ENCODE data around the gene H2BW1.
"Not testable (repeated sequence)": the region's sequence is repeated elsewhere in the genome, so short reads cannot be mapped to it uniquely, and the experiment has no call there.

The H2BW1 gene

DNA sequence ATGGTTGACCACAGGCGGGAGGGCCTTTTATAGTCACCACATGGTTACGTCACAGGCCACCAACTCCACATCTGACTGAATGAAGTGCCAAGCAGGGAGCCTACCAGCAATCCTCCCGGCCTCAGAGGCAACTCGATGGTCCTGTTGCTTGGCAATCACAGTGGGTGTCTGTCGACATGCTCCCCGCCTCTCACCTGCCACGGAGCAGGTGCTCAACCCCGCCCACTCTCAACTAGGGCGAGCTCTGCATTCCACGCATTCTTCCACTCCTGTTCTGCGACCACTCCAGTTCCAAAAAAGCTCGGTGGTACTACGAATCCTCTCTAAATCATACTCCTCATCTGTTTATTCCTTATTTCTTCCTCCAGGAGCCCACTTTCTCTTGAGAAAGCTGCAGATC, 30.0 kb downstream of the H2BW1 start:
- H3K27ac ChIP-seq (ENCODE audit: low read length); H3K4me3 ChIP-seq (ENCODE audit: low read length); H3K27me3 ChIP-seq (ENCODE audit: control insufficient read depth, insufficient read depth, low read length); H3K9me3 ChIP-seq (ENCODE audit: control insufficient read depth, low read depth, low read length); H3K36me3 ChIP-seq (ENCODE audit: control insufficient read depth, low read depth, low read length); H3K4me1 ChIP-seq (ENCODE audit: control insufficient read depth, low read depth, low read length); H3K9ac ChIP-seq (ENCODE audit: low read length): not testable (repeated sequence)

DNA sequence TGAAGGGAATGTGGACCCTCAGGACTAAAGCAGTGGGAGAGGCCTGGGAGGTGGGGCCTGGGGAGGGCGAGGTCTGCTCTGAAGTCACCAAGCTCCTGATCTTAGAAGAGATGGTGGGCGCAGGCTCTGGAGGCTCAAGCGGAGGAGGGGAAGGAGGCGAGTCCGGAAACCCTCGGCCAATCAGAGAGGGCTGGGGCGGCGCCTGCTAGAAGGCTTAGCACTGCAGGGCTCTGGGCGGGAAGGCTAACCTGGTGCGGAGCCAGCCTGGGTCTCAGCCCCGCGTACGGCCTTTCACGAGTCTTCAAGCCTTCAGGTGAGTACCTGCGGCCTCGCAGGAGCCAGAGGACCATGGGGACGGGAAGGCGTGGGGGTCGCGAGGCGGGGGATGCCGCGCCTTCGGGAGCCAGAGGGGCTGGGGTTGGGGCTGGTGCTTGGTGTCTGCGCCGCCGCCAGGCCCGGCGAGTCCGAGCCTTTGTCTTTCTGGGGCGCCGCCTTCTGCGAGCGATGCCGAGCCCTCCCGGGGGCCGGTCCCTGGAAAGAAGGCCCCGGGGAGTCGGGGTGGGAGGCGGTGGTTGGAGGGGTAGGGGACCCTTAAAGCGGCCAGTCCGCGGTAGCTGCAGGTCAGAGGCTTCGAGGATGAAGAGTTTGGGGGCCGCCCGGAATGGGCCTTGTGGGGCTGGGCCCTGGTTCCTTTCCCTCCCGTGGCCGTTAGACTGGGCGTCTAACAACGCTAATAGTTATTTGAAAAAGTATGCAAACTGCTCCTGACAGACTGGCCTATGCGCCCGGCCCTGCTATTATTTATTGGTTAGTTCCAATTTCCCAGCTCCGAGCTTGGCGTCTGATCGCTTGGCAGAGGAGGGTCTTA, 50.9 kb downstream of the H2BW1 start, which contains the start of gene TMSB15B:
TMSB15B (plus strand) TSS at position 217 of the 868 bp plus-strand sequence.
- not testable (repeated sequence) for H3K4me1 ChIP-seq (ENCODE audit: control insufficient read depth, low read depth, low read length)

More for the DNA sequence above, 50.9 kb downstream of the H2BW1 start, which contains the start of gene TMSB15B:
- not testable (repeated sequence) for H3K27ac ChIP-seq (ENCODE audit: low read length); H3K27me3 ChIP-seq (ENCODE audit: control insufficient read depth, insufficient read depth, low read length); H3K9ac ChIP-seq (ENCODE audit: low read length); H3K36me3 ChIP-seq (ENCODE audit: control insufficient read depth, low read depth, low read length); H3K9me3 ChIP-seq (ENCODE audit: control insufficient read depth, low read depth, low read length); H3K4me3 ChIP-seq (ENCODE audit: low read length)
